ENCODE measurements around the gene IL20. TPM values are rescaled to one million over a fixed set of nuclear protein-coding genes. Genes with fewer than 3 reads are reported as not detected.

Gene IL20
- total RNA-seq, 1 donor from 2014 or later: not detected

- TF ChIP-seq CTCF (IDR thresholded peaks at IDR 0.05): no peak
- H3K27me3 Mint-ChIP-seq (ENCODE audit: unreplicated experiment): peaks cover 11% of the 10 kb centered on the region
Observed at GRCh38 chr1:206873603-206874188, 8.3 kb downstream of the IL20 start.

GRCh38 chr1:206875752-206876377 is 10.4 kb downstream of the IL20 start:
- H3K9me3 Mint-ChIP-seq (ENCODE audit: unreplicated experiment): peaks cover 29% of the 10 kb centered on the region
- DNase-seq (ENCODE audit: extremely low spot score, unreplicated experiment): no peak
- no peaks in the 10 kb centered on the region for H3K4me1 Mint-ChIP-seq (ENCODE audit: unreplicated experiment)
- no peak overlapping the region for H3K4me3 Mint-ChIP-seq (ENCODE audit: unreplicated experiment)
- TF ChIP-seq CTCF (IDR thresholded peaks at IDR 0.05): no peak
- H3K27ac Mint-ChIP-seq (ENCODE audit: unreplicated experiment): no peak overlapping the region
- peaks cover 6% of the 10 kb centered on the region for H3K27me3 Mint-ChIP-seq (ENCODE audit: unreplicated experiment)
- no peaks in the 10 kb centered on the region for H3K36me3 Mint-ChIP-seq (ENCODE audit: unreplicated experiment)

More at GRCh38 chr1:206873603-206874188, 8.3 kb downstream of the IL20 start:
- peaks cover 20% of the 10 kb centered on the region for H3K9me3 Mint-ChIP-seq (ENCODE audit: unreplicated experiment)
- H3K4me1 Mint-ChIP-seq (ENCODE audit: unreplicated experiment): no peaks in the 10 kb centered on the region
- DNase-seq (ENCODE audit: extremely low spot score, unreplicated experiment): no peak
- no peak overlapping the region for H3K27ac Mint-ChIP-seq (ENCODE audit: unreplicated experiment)
- no peaks in the 10 kb centered on the region for H3K36me3 Mint-ChIP-seq (ENCODE audit: unreplicated experiment)
- no peak overlapping the region for H3K4me3 Mint-ChIP-seq (ENCODE audit: unreplicated experiment)

GRCh38 chr1:206878456-206878855 is 13.0 kb downstream of the IL20 start:
- Mint-ChIP-seq H3K4me1 (ENCODE audit: unreplicated experiment) (no peaks in the 10 kb centered on the region), H3K4me3 (ENCODE audit: unreplicated experiment) (no peak overlapping the region), H3K36me3 (ENCODE audit: unreplicated experiment) (no peaks in the 10 kb centered on the region)

DNA sequence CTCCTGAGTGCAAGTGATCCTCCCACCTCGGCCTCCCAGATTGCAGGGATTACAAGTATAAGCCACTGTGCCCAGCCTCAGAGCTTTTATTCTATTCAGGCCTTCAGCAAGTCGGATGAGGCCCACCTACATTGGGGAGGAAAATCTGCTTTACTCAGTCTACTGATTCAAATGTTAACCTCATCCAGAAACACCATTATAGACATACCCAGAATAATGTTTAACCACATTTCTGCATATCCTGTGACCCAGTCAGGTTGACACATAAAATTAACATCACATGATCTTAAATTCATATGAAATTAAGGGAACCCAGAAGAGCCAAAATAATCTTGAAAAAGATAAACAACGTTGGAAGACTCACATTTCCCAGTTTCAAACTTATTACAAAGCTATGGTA is 14.9 kb downstream of the IL20 start:
- TF ChIP-seq CTCF (IDR thresholded peaks at IDR 0.05): no peak
- Mint-ChIP-seq H3K36me3 (ENCODE audit: unreplicated experiment) (no peaks in the 10 kb centered on the region), H3K27me3 (ENCODE audit: unreplicated experiment) (peaks cover 11% of the 10 kb centered on the region), H3K4me1 (ENCODE audit: unreplicated experiment) (no peaks in the 10 kb centered on the region), H3K4me3 (ENCODE audit: unreplicated experiment) (no peak overlapping the region), H3K9me3 (ENCODE audit: unreplicated experiment) (peaks cover 25% of the 10 kb centered on the region), H3K27ac (ENCODE audit: unreplicated experiment) (no peak overlapping the region)
- peak; percentile 17 for DNase-seq (ENCODE audit: extremely low spot score, unreplicated experiment)

More at GRCh38 chr1:206878456-206878855, 13.0 kb downstream of the IL20 start:
- H3K27me3 Mint-ChIP-seq (ENCODE audit: unreplicated experiment): peaks cover 8% of the 10 kb centered on the region
- no peak for DNase-seq (ENCODE audit: extremely low spot score, unreplicated experiment)
- TF ChIP-seq CTCF (IDR thresholded peaks at IDR 0.05): no peak
- H3K27ac Mint-ChIP-seq (ENCODE audit: unreplicated experiment): no peak overlapping the region
- peaks cover 29% of the 10 kb centered on the region for H3K9me3 Mint-ChIP-seq (ENCODE audit: unreplicated experiment)

DNA sequence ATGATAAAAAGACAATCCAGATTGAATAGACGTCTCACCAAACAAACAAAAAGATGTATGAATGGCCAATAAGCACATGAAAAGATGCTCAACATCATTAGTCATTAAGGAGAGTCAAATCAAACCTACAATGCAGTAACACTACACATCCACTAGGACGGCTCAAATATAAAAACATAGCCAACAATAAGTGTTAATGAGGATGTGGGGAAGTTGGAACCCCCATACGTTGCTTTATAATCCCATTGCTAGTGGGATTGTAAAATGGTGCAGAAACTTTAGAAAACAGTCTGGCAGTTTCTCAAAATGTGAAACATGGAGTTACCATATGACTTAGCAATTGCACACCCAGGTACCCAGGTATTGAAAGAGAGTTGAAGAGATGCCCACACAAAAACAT is 17.1 kb downstream of the IL20 start:
- Mint-ChIP-seq H3K27me3 (ENCODE audit: unreplicated experiment) (peaks cover 20% of the 10 kb centered on the region), H3K36me3 (ENCODE audit: unreplicated experiment) (no peaks in the 10 kb centered on the region), H3K4me3 (ENCODE audit: unreplicated experiment) (no peak overlapping the region), H3K4me1 (ENCODE audit: unreplicated experiment) (no peaks in the 10 kb centered on the region), H3K27ac (ENCODE audit: unreplicated experiment) (no peak overlapping the region), H3K9me3 (ENCODE audit: unreplicated experiment) (peaks cover 11% of the 10 kb centered on the region)
- no peak for DNase-seq (ENCODE audit: extremely low spot score, unreplicated experiment)
- TF ChIP-seq CTCF (IDR thresholded peaks at IDR 0.05): no peak
